ENCODE measurements around the gene FAF1.

- no peak for TF ChIP-seq CTCF (IDR thresholded peaks at IDR 0.05)
- TF ChIP-seq POLR2A (IDR thresholded peaks at IDR 0.05), result no peak
- TF ChIP-seq EP300 (IDR thresholded peaks at IDR 0.05), result no peak
Observed at GRCh38 chr1:50553921-50554320, 406.1 kb downstream of the FAF1 start.

Data from tibial nerve (tissue), 4 donors.